Effector memory CD4-positive, alpha-beta T cell (primary cell): ENCODE results near the gene TRAPPC3L.

ENCODE experiments used
- DNase-seq, 3 donors: peaks; one replicate each; pipeline ENCODE4 v3.0.0-alpha.2; 2020
- H3K27ac ChIP-seq: 2 replicates; pipeline ENCODE4 v1.7.0; 2013; ENCODE audit warnings: mild to moderate bottlenecking, low read length, moderate library complexity; ENCODE audit not compliant: insufficient read depth, poor library complexity, severe bottlenecking
- H3K27me3 ChIP-seq: replicated peaks from 2 replicates; pipeline ENCODE4 v1.7.0; 2013; ENCODE audit warnings: mild to moderate bottlenecking, low read length; ENCODE audit not compliant: insufficient read depth, control insufficient read depth, poor library complexity, severe bottlenecking
- H3K36me3 ChIP-seq: 2 replicates; pipeline ENCODE4 v1.7.0; 2013; ENCODE audit warnings: mild to moderate bottlenecking, low read length, moderate library complexity; ENCODE audit not compliant: control insufficient read depth, insufficient read depth
- H3K4me1 ChIP-seq: 2 replicates; pipeline ENCODE4 v1.7.0; 2013; ENCODE audit warnings: low read length, mild to moderate bottlenecking; ENCODE audit not compliant: control insufficient read depth, insufficient read depth, poor library complexity, severe bottlenecking
- H3K4me3 ChIP-seq: 2 replicates; pipeline ENCODE4 v1.7.0; 2013; ENCODE audit warnings: low read length, low read depth, mild to moderate bottlenecking; ENCODE audit not compliant: insufficient read depth, poor library complexity, severe bottlenecking
- H3K9me3 ChIP-seq: 2 replicates; pipeline ENCODE4 v1.7.0; 2013; ENCODE audit warnings: mild to moderate bottlenecking, low read length, moderate library complexity; ENCODE audit not compliant: control insufficient read depth

The TRAPPC3L gene

DNA sequence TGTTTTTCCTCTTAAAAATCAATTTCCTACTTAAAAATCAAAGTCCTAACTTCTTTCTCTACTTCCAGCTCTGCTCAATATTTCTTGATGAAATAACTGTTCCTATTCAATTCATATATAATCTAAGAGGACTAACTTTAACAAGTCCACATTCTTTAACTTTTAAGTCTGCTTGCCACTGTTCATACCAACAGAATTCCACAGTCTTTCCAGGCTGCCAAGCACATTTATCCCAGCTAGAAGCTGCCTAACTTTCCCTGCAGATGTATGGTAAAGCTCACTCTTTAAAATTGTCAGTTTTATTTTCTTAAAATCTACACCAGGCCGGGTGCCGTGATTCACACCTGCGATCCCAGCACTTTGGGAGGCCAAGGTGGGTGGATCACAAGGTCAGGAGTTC, 72.8 kb downstream of the TRAPPC3L start:
- Histone ChIP-seq H3K4me3 (no peak overlapping the region), H3K4me1 (no peaks in the 10 kb centered on the region), H3K36me3 (no peaks in the 10 kb centered on the region), H3K27ac (no peak overlapping the region), H3K9me3 (no peaks in the 10 kb centered on the region), H3K27me3 (no peaks in the 10 kb centered on the region)
- DNase-seq: no peak

DNA sequence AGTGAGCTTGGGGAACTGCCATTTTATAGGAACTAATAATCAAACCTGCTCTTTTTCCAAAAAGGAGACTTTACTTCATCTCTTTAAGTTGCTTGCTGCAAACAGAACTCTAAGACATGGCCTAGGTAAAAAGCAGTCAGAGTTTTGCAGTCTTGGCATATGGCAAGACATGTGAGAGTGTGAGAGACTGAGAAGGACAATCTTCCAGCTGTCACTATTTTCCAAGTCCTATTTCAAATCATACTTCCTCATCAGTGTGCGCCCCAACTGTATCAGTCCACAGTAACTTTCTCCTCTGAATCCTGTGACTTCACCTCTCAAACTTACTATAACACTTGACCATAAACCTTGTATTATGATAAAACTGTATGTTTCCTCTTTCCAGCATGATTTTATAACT, 74.0 kb downstream of the TRAPPC3L start:
- Histone ChIP-seq H3K4me3 (no peak overlapping the region), H3K27ac (no peak overlapping the region), H3K9me3 (no peaks in the 10 kb centered on the region), H3K36me3 (no peaks in the 10 kb centered on the region), H3K4me1 (no peaks in the 10 kb centered on the region), H3K27me3 (no peaks in the 10 kb centered on the region)
- no peak for DNase-seq

DNA sequence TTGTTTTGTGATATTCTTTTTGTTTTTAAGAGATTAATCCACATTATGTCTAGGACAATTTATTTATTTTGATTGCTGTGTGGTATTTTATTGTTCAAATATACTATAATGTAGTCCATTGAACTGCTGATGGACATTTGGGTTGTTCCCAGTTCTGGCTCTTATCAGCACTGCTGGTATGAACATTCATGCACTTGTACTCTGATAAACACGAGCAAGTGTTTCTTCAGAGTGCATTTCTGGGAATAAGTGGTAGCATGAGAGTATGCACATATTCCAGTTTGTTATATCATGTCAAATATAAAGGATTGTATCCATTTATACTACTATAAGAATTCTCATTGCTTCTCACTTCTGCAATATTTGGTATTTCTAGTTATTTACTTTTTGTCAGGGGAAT, 77.2 kb downstream of the TRAPPC3L start:
- Histone ChIP-seq H3K4me1 (no peaks in the 10 kb centered on the region), H3K27ac (no peak overlapping the region), H3K9me3 (no peaks in the 10 kb centered on the region), H3K36me3 (no peaks in the 10 kb centered on the region), H3K4me3 (no peak overlapping the region), H3K27me3 (no peaks in the 10 kb centered on the region)
- DNase-seq: no peak

DNA sequence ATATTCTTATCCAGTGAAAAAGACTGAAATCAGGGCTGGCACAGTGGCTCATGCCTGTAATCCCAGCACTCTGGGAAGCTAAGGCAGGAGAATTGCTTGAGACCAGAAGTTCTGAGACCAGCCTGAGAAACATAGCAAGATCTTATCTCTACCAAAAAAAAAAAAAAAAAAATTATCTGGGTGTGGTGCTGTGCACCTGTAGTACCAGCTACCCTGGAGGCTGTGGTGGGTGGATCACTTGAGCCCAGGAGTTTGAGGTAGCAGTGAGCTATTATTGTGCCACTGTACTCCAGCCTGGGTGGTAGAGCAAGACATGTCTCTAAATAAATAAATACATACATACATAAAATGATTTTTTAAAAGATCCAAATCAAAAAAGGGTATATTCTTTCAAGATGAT, 78.0 kb downstream of the TRAPPC3L start:
- Histone ChIP-seq H3K4me1 (no peaks in the 10 kb centered on the region), H3K4me3 (no peak overlapping the region), H3K36me3 (no peaks in the 10 kb centered on the region), H3K9me3 (no peaks in the 10 kb centered on the region), H3K27ac (no peak overlapping the region), H3K27me3 (no peaks in the 10 kb centered on the region)
- no peak for DNase-seq

DNA sequence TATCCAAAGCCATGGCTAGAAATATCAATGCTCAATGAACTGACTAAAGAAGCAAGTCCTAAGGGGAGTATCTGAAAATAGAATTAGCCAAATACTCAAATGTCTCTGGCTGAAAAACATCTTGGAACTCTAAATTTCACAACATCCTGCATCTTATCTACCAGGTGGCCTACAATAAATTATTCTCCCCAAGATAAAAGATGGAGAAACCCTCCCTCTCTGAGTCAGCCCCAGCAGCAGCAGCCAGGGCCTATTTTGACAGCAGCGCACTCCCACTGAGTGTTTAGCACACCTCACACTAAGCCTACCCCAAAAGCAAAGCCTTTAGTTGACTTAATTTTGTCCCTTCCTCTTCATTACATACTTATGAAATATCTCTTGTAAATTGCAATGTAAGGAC, 78.4 kb downstream of the TRAPPC3L start:
- DNase-seq: no peak
- Histone ChIP-seq H3K9me3 (no peaks in the 10 kb centered on the region), H3K27ac (no peak overlapping the region), H3K27me3 (no peaks in the 10 kb centered on the region), H3K36me3 (no peaks in the 10 kb centered on the region), H3K4me3 (no peak overlapping the region), H3K4me1 (no peaks in the 10 kb centered on the region)

DNA sequence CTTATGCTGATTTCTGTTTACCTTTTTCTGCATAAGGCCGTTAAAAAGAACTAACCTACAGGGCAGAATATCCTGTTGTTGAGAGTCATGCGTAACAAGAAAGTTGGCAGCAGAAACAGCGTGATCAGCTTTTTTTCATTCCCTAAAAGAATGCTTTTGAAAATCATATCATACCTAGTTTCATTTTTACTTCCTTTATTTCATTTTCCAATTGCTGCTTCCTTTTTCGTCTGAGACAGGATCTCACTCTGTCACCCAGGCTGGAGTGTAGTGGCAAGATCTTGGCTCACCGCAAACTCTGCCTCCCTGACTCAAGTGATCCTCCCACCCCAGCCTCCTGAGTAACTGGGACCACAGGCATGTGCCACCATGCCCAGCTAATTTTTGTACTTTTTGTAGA, 80.2 kb downstream of the TRAPPC3L start:
- H3K9me3 ChIP-seq: no peaks in the 10 kb centered on the region
- H3K4me1 ChIP-seq: no peaks in the 10 kb centered on the region
- no peaks in the 10 kb centered on the region for H3K36me3 ChIP-seq
- H3K27ac ChIP-seq: no peak overlapping the region
- DNase-seq: no peak
- no peaks in the 10 kb centered on the region for H3K27me3 ChIP-seq
- H3K4me3 ChIP-seq: no peak overlapping the region

DNA sequence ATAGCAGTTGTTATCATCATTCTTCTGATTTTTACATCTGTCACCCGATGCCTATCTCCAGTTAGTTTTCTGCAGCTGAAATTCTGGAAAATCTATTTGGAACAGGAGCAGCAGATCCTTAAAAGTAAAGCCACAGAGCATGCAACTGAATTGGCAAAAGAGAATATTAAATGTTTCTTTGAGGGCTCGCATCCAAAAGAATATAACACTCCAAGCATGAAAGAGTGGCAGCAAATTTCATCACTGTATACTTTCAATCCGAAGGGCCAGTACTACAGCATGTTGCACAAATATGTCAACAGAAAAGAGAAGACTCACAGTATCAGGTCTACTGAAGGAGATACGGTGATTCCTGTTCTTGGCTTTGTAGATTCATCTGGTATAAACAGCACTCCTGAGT, 82.2 kb downstream of the TRAPPC3L start:
- Histone ChIP-seq H3K27me3 (no peaks in the 10 kb centered on the region), H3K36me3 (no peaks in the 10 kb centered on the region), H3K4me1 (no peaks in the 10 kb centered on the region), H3K27ac (no peak overlapping the region), H3K4me3 (no peak overlapping the region), H3K9me3 (no peaks in the 10 kb centered on the region)
- DNase-seq: no peak

DNA sequence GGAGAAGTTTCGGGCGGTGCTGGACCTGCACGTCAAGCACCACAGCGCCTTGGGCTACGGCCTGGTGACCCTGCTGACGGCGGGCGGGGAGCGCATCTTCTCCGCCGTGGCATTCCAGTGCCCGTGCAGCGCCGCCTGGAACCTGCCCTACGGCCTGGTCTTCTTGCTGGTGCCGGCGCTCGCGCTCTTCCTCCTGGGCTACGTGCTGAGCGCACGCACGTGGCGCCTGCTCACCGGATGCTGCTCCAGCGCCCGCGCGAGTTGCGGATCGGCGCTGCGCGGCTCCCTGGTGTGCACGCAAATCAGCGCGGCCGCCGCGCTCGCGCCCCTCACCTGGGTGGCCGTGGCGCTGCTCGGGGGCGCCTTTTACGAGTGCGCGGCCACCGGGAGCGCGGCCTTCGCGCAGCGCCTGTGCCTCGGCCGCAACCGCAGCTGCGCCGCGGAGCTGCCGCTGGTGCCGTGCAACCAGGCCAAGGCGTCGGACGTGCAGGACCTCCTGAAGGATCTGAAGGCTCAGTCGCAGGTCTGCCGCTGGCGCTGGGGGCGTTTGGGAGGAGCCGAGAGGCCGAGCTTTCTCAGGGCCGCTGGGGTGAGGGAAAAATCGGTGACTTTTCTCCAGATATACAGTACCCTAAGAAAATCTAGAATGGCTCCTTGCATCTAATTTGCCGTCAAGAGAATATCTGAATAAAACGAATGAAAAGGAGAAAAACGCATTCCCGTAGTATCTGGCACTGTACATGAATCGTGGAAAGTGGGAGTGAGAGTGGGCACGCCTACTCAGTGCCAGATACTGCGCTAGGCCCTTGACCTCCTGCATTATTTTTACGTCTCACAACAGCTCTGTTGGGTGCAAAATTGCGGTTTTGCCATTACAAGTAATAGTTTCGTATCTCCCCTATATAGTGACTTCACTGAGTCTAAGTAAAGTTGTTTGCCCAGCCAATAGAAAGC, 83.3 kb downstream of the TRAPPC3L start:
- no peak overlapping the region for H3K27ac ChIP-seq
- DNase-seq: peak in 2 of 3 donors; percentile 10 to 15

DNA sequence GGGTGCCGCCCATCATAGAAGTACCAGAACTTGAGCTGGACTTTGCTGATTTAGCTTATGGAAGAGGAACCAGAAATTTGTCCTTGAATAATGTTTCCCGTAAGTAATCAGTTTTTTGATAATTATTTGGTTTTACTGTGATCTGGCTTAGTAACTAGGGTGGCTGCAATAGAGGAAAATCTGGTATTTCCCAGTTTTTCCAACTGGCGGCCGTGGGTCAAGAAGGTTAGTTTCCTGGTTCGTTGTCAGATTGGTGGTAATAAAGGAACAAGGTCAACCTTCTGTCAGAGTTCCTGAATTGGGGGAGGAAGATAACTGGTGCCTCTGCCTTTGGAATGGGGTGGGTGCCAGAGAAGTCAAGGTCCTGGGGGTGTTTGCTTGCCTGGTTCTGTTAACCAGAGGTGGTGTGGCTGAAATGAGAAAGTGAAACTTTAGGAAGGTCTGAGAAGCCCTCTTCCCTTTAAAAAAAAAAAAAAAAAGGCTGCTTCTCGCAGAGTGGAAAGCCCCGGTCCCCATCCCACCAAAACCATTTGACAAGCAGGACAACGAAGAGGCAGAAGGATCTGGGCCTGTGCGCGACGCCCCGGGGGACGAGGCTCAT, 84.1 kb downstream of the TRAPPC3L start, which contains the start of gene CALHM6:
Gene CALHM6 (plus strand): TSS at position 45 of the 601 bp plus-strand sequence. CDS start 555 bp downstream, at position 600.
- Histone ChIP-seq H3K36me3 (no peaks in the 10 kb centered on the region), H3K4me1 (no peaks in the 10 kb centered on the region), H3K9me3 (no peaks in the 10 kb centered on the region), H3K27me3 (no peaks in the 10 kb centered on the region), H3K27ac (no peak within 1 kb of the TSS), H3K4me3 (peak within 1 kb of the TSS; percentile 52)
- no peak for DNase-seq

More for the DNA sequence above, 83.3 kb downstream of the TRAPPC3L start:
- Histone ChIP-seq H3K9me3 (no peaks in the 10 kb centered on the region), H3K36me3 (no peaks in the 10 kb centered on the region), H3K27me3 (no peaks in the 10 kb centered on the region), H3K4me3 (peak overlapping the region; percentile 52), H3K4me1 (no peaks in the 10 kb centered on the region)

DNA sequence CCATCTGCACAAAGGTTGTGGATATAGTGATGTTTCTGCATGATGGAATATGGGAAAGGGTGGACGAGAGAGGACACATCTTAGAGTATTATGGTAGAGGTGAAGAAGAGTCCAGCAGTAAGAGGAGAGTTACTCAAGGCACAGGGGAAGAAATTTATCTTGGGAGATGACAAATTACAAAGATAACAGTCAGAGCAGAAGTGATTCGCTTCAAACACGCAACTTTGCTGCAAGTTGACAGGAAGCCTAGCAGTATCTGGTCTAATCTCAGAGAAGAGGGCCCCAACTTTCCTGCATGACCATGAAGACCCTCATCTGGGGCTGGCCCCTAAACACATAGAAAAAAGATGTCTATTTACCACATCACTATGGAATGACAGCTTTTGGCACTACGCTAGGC, 85.6 kb downstream of the TRAPPC3L start:
- H3K27ac ChIP-seq: no peak overlapping the region
- H3K27me3 ChIP-seq: no peaks in the 10 kb centered on the region
- no peaks in the 10 kb centered on the region for H3K36me3 ChIP-seq
- no peaks in the 10 kb centered on the region for H3K4me1 ChIP-seq
- no peak for DNase-seq
- H3K9me3 ChIP-seq: no peaks in the 10 kb centered on the region
- H3K4me3 ChIP-seq: no peak overlapping the region
